ENCODE results near the gene SERPINI1. TPM values are rescaled to one million over a fixed set of nuclear protein-coding genes. Genes with fewer than 3 reads are reported as not detected.

The SERPINI1 gene
- total RNA-seq, 1 experiment from 2014 or later = 8.0 TPM

DNA sequence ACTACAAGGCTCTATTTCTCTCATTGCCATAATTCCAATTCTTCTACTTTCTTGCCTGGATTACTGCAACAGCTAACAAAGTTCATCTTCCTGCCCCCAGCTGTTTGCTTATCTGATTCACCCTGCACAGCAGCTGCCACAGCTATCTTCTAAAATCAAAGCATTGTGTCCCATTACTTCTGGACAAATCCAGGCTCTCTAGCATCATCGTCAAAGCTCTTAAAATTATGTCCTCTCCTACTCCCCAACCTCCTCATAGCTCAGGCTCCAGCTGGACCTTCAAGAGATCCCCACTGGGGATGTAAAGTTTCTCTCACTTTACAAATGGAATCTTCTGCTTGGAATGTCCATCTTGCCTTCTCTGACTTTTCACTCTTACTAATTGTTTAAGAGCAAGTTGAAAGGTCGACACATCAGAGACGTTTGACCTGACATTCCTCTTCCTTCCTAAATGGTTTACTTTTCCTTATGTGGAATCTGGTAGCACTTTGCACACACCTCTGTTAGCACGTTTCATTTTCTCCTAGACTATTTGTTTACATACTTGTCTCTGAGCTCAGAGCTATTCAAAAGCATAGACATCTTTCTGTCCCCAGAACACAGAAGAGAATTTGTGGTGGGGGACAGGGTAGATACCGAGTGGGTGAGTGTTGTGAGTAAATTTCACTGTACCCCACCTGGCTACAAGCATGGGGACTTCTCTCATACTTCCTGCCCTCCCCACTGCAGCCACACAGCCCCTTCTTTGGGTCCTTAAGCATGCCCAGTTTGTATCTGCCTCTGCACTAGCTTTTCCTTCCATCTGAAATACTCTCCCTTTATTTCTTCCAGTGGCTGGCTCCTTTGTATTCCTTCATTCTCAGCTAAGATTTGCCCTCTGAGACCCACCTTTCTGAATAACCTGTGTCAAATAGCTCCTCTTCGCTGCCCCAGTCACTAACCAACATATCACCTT, 77.9 kb downstream of the SERPINI1 start:
- Histone ChIP-seq H3K4me1 (ENCODE audit: control insufficient read depth, insufficient read depth, low read length) (no peaks in the 10 kb centered on the region), H3K27ac (ENCODE audit: low read length) (no peak overlapping the region), H3K27me3 (ENCODE audit: control insufficient read depth, insufficient read depth, low read length) (no peaks in the 10 kb centered on the region), H3K36me3 (ENCODE audit: control insufficient read depth, insufficient read depth, low read length) (no peaks in the 10 kb centered on the region), H3K4me3 (ENCODE audit: low read depth in 2 of 2, low read length in 2 of 2) (no peak overlapping the region), H3K9me3 (ENCODE audit: control insufficient read depth, insufficient read depth, low read depth, low read length) (no peaks in the 10 kb centered on the region)
- intact Hi-C loops (cut with micrococcal nuclease; ENCODE audit: unreplicated experiment) (no loop called here), in situ Hi-C loops (cut with HindIII; ENCODE audit: low pct_unique_long_range_greater_than_20kb, low sequenced_read_pairs) (no loop called here)
- TF ChIP-seq, protein P1, sequence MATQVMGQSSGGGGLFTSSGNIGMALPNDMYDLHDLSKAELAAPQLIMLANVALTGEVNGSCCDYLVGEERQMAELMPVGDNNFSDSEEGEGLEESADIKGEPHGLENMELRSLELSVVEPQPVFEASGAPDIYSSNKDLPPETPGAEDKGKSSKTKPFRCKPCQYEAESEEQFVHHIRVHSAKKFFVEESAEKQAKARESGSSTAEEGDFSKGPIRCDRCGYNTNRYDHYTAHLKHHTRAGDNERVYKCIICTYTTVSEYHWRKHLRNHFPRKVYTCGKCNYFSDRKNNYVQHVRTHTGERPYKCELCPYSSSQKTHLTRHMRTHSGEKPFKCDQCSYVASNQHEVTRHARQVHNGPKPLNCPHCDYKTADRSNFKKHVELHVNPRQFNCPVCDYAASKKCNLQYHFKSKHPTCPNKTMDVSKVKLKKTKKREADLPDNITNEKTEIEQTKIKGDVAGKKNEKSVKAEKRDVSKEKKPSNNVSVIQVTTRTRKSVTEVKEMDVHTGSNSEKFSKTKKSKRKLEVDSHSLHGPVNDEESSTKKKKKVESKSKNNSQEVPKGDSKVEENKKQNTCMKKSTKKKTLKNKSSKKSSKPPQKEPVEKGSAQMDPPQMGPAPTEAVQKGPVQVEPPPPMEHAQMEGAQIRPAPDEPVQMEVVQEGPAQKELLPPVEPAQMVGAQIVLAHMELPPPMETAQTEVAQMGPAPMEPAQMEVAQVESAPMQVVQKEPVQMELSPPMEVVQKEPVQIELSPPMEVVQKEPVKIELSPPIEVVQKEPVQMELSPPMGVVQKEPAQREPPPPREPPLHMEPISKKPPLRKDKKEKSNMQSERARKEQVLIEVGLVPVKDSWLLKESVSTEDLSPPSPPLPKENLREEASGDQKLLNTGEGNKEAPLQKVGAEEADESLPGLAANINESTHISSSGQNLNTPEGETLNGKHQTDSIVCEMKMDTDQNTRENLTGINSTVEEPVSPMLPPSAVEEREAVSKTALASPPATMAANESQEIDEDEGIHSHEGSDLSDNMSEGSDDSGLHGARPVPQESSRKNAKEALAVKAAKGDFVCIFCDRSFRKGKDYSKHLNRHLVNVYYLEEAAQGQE (IDR thresholded peaks at IDR 0.05; ENCODE audit: insufficient read depth in 1 of 2, low read depth in 2 of 2, low read length in 1 of 2) = no peak
- TF ChIP-seq POLR2AphosphoS5 (IDR thresholded peaks at IDR 0.05; ENCODE audit: low read depth, low read length) = no peak
- ChIA-PET CTCF (no interaction called here), POLR2A (no interaction called here)
- DNase-seq (ENCODE audit: low read depth, low spot score) (no peak), ATAC-seq (no peak)
- BruUV-seq (replicated peaks) = no TSS peak

- CTCF ChIA-PET = no interaction called here
- POLR2A ChIA-PET = no interaction called here
- TF ChIP-seq TCF7L2 (IDR thresholded peaks at IDR 0.05; ENCODE audit: low read depth, low read length) (peak; percentile 78), POLR2AphosphoS5 (IDR thresholded peaks at IDR 0.05; ENCODE audit: low read depth, low read length) (no peak), SIN3A (IDR thresholded peaks at IDR 0.05; ENCODE audit: borderline replicate concordance, insufficient read depth, low read depth, low read length) (no peak)
- TF ChIP-seq, protein P1 (IDR thresholded peaks at IDR 0.05; ENCODE audit: insufficient read depth in 1 of 2, low read depth in 2 of 2, low read length in 1 of 2) = no peak
- TF ChIP-seq, protein P2, sequence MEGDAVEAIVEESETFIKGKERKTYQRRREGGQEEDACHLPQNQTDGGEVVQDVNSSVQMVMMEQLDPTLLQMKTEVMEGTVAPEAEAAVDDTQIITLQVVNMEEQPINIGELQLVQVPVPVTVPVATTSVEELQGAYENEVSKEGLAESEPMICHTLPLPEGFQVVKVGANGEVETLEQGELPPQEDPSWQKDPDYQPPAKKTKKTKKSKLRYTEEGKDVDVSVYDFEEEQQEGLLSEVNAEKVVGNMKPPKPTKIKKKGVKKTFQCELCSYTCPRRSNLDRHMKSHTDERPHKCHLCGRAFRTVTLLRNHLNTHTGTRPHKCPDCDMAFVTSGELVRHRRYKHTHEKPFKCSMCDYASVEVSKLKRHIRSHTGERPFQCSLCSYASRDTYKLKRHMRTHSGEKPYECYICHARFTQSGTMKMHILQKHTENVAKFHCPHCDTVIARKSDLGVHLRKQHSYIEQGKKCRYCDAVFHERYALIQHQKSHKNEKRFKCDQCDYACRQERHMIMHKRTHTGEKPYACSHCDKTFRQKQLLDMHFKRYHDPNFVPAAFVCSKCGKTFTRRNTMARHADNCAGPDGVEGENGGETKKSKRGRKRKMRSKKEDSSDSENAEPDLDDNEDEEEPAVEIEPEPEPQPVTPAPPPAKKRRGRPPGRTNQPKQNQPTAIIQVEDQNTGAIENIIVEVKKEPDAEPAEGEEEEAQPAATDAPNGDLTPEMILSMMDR (IDR thresholded peaks at IDR 0.05) = no peak
- Histone ChIP-seq H3K4me1 (ENCODE audit: control insufficient read depth, insufficient read depth, low read length) (no peaks in the 10 kb centered on the region), H3K36me3 (ENCODE audit: control insufficient read depth, insufficient read depth, low read length) (no peaks in the 10 kb centered on the region), H3K27ac (ENCODE audit: low read length) (no peak overlapping the region), H3K27me3 (ENCODE audit: control insufficient read depth, insufficient read depth, low read length) (no peaks in the 10 kb centered on the region), H3K9me3 (ENCODE audit: control insufficient read depth, insufficient read depth, low read depth, low read length) (no peaks in the 10 kb centered on the region), H3K4me3 (ENCODE audit: low read depth in 2 of 2, low read length in 2 of 2) (no peak overlapping the region)
- intact Hi-C loops (cut with micrococcal nuclease; ENCODE audit: unreplicated experiment) (no loop called here), in situ Hi-C loops (cut with HindIII; ENCODE audit: low pct_unique_long_range_greater_than_20kb, low sequenced_read_pairs) (no loop called here)
- DNase-seq (ENCODE audit: low read depth, low spot score) (no peak), ATAC-seq (peak; percentile 42; the same call in 1 of the 2 replicates)
- no TSS peak for BruUV-seq (replicated peaks)
Measured at GRCh38 chr3:167814441-167814951, 79.0 kb downstream of the SERPINI1 start.
